IMR-90 (cell line): ENCODE data around the gene TAS2R38.

Experiments
- CEBPB ChIP-seq: IDR thresholded peaks from 2 replicates; pipeline ENCODE4 v1.6.1; 2012; ENCODE audit warnings: low read depth, low read length, improper control_type of control experiment
- CHD1 ChIP-seq: IDR thresholded peaks from 2 replicates; pipeline ENCODE4 v1.6.1; 2012; ENCODE audit warnings: low read depth, low read length, improper control_type of control experiment
- ELK1 ChIP-seq: fragments of 150-350 bp; IDR thresholded peaks from 2 replicates; pipeline ENCODE4 v1.6.1; 2016; ENCODE audit warnings: low read depth, mild to moderate bottlenecking, low read length, moderate library complexity, borderline replicate concordance
- MAZ ChIP-seq: IDR thresholded peaks from 2 replicates; pipeline ENCODE4 v1.6.1; 2012; ENCODE audit warnings: low read depth, mild to moderate bottlenecking, low read length, improper control_type of control experiment, moderate library complexity, borderline replicate concordance
- POLR2A ChIP-seq: IDR thresholded peaks from 2 replicates; pipeline ENCODE4 v1.6.1; 2012; ENCODE audit warnings: mild to moderate bottlenecking, low read depth, low read length
- RAD21 ChIP-seq: IDR thresholded peaks from 2 replicates; pipeline ENCODE4 v1.6.1; 2012; ENCODE audit warnings: low read length, improper control_type of control experiment
- TF ChIP-seq, protein P1 (sequence below): conservative IDR thresholded peaks from 2 replicates; pipeline ENCODE4 v1.5.1; 2012; ENCODE audit warnings: mild to moderate bottlenecking, low read depth, low read length, improper control_type of control experiment

- TF ChIP-seq, protein P1, sequence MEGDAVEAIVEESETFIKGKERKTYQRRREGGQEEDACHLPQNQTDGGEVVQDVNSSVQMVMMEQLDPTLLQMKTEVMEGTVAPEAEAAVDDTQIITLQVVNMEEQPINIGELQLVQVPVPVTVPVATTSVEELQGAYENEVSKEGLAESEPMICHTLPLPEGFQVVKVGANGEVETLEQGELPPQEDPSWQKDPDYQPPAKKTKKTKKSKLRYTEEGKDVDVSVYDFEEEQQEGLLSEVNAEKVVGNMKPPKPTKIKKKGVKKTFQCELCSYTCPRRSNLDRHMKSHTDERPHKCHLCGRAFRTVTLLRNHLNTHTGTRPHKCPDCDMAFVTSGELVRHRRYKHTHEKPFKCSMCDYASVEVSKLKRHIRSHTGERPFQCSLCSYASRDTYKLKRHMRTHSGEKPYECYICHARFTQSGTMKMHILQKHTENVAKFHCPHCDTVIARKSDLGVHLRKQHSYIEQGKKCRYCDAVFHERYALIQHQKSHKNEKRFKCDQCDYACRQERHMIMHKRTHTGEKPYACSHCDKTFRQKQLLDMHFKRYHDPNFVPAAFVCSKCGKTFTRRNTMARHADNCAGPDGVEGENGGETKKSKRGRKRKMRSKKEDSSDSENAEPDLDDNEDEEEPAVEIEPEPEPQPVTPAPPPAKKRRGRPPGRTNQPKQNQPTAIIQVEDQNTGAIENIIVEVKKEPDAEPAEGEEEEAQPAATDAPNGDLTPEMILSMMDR = no peak
- no peak for TF ChIP-seq RAD21
- no peak for TF ChIP-seq POLR2A
- no peak for TF ChIP-seq CHD1
- TF ChIP-seq MAZ = no peak
- TF ChIP-seq CEBPB = no peak
- no peak for TF ChIP-seq ELK1
Measured at GRCh38 chr7:141941075-141941474, 32.5 kb downstream of the TAS2R38 start.
